ENCODE results near the gene RETSAT.

The RETSAT gene

DNA sequence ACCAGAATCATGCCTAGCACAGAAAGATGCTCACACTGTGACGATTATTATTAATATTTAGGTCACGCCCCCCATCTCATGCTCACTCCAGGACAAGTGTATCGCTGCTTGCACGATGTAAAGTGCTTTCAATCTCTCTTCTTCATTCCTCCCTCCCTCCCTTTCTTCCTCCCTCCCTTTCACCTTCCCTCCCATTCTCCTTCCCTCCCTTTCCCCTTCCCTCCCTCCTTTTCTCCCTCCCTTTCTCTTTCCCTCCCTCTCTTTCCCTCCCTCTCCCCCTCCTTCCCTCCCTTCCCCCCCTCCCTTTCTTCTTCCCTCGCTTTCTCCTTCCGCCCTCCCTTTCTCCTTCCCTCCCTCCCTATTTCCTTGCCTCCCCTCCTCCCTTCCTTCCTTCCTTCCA is 46.1 kb downstream of the RETSAT start:
- Histone ChIP-seq H3K4me3 (ENCODE audit: low read length in 2 of 2) (no peak overlapping the region), H3K9me3 (ENCODE audit: control insufficient read depth in 2 of 2, low read length in 2 of 2) (no peaks in the 10 kb centered on the region), H3K9ac (ENCODE audit: low read length in 2 of 2) (no peak overlapping the region), H3K27ac (ENCODE audit: low read length) (no peak overlapping the region), H3K4me1 (ENCODE audit: control insufficient read depth, insufficient read depth, low read length) (peaks cover 10% of the 10 kb centered on the region), H3K27me3 (ENCODE audit: control insufficient read depth in 1 of 2, insufficient read depth in 2 of 2, low read length in 2 of 2) (no peaks in the 10 kb centered on the region), H3K36me3 (ENCODE audit: control insufficient read depth in 2 of 2, insufficient read depth in 2 of 2, low read length in 2 of 2) (peaks cover 29% of the 10 kb centered on the region in 2 donors)

DNA sequence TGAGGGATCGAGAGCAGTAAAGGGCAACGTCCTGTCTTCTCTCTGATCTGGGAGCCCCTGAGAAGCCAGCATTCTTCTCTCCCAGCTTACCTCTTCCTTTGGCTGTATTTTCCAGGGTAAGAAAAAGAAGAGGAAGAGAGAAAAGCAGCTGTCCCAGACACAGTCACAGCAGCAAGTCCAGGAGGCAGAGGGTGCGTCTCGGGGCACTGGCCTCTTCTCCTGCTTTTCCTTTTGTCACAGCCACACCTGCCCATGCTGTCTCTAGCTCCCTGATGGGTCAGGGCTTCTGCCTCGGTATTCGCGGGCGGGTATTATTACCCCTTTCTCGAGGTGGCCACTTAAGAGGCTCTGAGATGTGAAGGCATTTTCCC is 46.8 kb downstream of the RETSAT start:
- no peak overlapping the region for H3K27ac ChIP-seq (ENCODE audit: low read length)
- H3K27me3 ChIP-seq (ENCODE audit: control insufficient read depth in 1 of 2, insufficient read depth in 2 of 2, low read length in 2 of 2) = no peaks in the 10 kb centered on the region
- H3K36me3 ChIP-seq (ENCODE audit: control insufficient read depth in 2 of 2, insufficient read depth in 2 of 2, low read length in 2 of 2) = peaks cover 29% of the 10 kb centered on the region in 2 donors
- H3K4me1 ChIP-seq (ENCODE audit: control insufficient read depth, insufficient read depth, low read length) = peaks cover 10% of the 10 kb centered on the region
- no peak overlapping the region for H3K9ac ChIP-seq (ENCODE audit: low read length in 2 of 2)
- H3K9me3 ChIP-seq (ENCODE audit: control insufficient read depth in 2 of 2, low read length in 2 of 2) = no peaks in the 10 kb centered on the region
- H3K4me3 ChIP-seq (ENCODE audit: low read length in 2 of 2) = no peak overlapping the region

DNA sequence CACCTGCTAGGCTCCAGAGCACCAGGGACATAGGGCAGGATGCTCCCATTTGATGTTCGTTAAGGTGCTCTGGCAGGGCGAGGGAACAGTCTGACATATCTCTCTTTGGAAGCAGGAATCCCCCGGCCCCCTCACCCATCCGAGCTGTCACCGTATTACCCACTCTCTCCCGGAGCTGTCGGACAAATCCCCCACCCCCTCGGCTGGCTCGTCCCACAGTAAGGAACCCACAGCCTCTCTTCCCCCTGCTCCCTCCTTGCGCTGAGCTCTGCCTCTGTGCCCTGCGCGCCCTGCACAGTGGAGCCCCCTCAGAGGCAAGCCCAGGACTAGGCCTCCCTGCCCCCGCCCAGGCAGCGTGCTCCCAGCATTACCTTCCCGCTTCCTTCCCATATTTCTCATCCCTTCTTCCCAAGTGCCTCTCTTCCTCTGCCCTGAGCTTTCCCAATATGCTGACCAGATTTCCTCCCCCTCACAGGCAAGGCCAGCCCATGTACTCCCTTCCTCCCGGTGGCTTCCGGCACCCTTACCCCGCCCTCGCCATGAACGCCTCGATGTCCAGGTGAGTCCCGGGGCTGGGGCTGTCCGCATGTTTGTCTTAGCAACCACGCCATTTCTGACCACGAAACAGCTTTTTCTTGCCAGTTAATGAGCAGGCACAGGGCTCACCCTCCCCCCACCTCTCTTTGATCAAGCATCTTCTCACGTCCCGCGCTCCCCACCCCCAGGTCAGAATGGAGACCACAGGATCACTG is 50.4 kb downstream of the RETSAT start:
- Histone ChIP-seq H3K36me3 (ENCODE audit: control insufficient read depth in 2 of 2, insufficient read depth in 2 of 2, low read length in 2 of 2) (peaks cover 29% of the 10 kb centered on the region in 2 donors), H3K27me3 (ENCODE audit: control insufficient read depth in 1 of 2, insufficient read depth in 2 of 2, low read length in 2 of 2) (no peaks in the 10 kb centered on the region), H3K27ac (ENCODE audit: low read length) (no peak overlapping the region), H3K4me3 (ENCODE audit: low read length in 2 of 2) (no peak overlapping the region), H3K4me1 (ENCODE audit: control insufficient read depth, insufficient read depth, low read length) (peaks cover 10% of the 10 kb centered on the region), H3K9me3 (ENCODE audit: control insufficient read depth in 2 of 2, low read length in 2 of 2) (no peaks in the 10 kb centered on the region), H3K9ac (ENCODE audit: low read length in 2 of 2) (no peak overlapping the region)

DNA sequence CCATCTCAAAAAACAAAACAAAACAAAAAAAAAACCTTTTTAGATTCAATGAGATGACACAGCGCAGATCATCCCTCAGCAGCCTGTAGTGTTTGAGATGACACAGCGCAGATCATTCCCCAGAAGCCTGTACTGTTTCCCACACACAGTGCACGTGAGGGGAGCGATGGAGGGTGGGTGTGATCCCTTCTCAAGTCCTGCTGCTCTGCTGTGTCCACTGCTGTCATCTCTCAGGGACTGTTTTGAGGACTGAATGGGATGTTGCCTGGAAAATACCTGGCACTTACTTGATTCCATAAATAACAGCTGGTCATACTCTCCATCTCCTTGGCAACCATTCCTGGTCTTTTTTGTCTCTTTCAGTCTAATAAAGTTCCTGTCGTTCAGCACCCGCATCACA is 52.2 kb downstream of the RETSAT start:
- peaks cover 6% of the 10 kb centered on the region for H3K4me1 ChIP-seq (ENCODE audit: control insufficient read depth, insufficient read depth, low read length)
- no peak overlapping the region for H3K27ac ChIP-seq (ENCODE audit: low read length)
- H3K27me3 ChIP-seq (ENCODE audit: control insufficient read depth in 1 of 2, insufficient read depth in 2 of 2, low read length in 2 of 2) = no peaks in the 10 kb centered on the region
- H3K9ac ChIP-seq (ENCODE audit: low read length in 2 of 2) = no peak overlapping the region
- H3K9me3 ChIP-seq (ENCODE audit: control insufficient read depth in 2 of 2, low read length in 2 of 2) = no peaks in the 10 kb centered on the region
- no peak overlapping the region for H3K4me3 ChIP-seq (ENCODE audit: low read length in 2 of 2)
- H3K36me3 ChIP-seq (ENCODE audit: control insufficient read depth in 2 of 2, insufficient read depth in 2 of 2, low read length in 2 of 2) = peaks cover 21% of the 10 kb centered on the region in 2 donors

Data from stomach smooth muscle (tissue), 2 donors.